ENCODE data around the gene AGGF1. TPM values are rescaled to one million over a fixed set of nuclear protein-coding genes. Genes with fewer than 3 reads are reported as not detected.

Gene AGGF1
- 12.0 TPM for total RNA-seq

GRCh38 chr5:77030097-77031071 lies at the start of gene AGGF1:
Gene AGGF1 (plus strand): TSS chr5:77030404. CDS start chr5:77030767, 363 bp downstream.
- H3K27ac ChIP-seq = peak within 1 kb of the TSS; percentile 88
- H3K9me3 ChIP-seq = no peaks in the 10 kb centered on the region
- intact Hi-C loops (cut with DNase I) = no loop called here
- H3K27me3 ChIP-seq = no peaks in the 10 kb centered on the region
- H3K36me3 ChIP-seq = peaks cover 0 to under 1% of the 10 kb centered on the region in 2 donors
- TF ChIP-seq POLR2AphosphoS5 (IDR thresholded peaks at IDR 0.05; ENCODE audit: insufficient read depth in 1 of 2, low read depth in 1 of 2) (peak; percentile 88 to 93), CTCF (IDR thresholded peaks at IDR 0.05) (no peak), POLR2A (IDR thresholded peaks at IDR 0.05) (peak in 1 of 2 donors; percentile 47)
- peak within 1 kb of the TSS; percentile 80 to 91 for H3K4me3 ChIP-seq
- peaks cover 26% of the 10 kb centered on the region for H3K4me1 ChIP-seq
- DNase-seq (ENCODE audit: extremely low spot score in 2 of 2) = peak in 1 of 2 donors; percentile 91

GRCh38 chr5:76980518-76981144 lies 49.6 kb upstream of the AGGF1 start:
- Histone ChIP-seq H3K9me3 (no peaks in the 10 kb centered on the region), H3K27me3 (no peaks in the 10 kb centered on the region), H3K4me3 (no peak overlapping the region), H3K27ac (no peak overlapping the region), H3K4me1 (no peaks in the 10 kb centered on the region), H3K36me3 (no peaks in the 10 kb centered on the region)
- intact Hi-C loops (cut with DNase I) = no loop called here
- no peak for DNase-seq (ENCODE audit: extremely low spot score in 2 of 2)
- TF ChIP-seq CTCF (IDR thresholded peaks at IDR 0.05) (no peak), POLR2AphosphoS5 (IDR thresholded peaks at IDR 0.05; ENCODE audit: insufficient read depth in 1 of 2, low read depth in 1 of 2) (no peak), POLR2A (IDR thresholded peaks at IDR 0.05) (no peak)

- TF ChIP-seq POLR2A (IDR thresholded peaks at IDR 0.05) (no peak), CTCF (IDR thresholded peaks at IDR 0.05) (no peak), POLR2AphosphoS5 (IDR thresholded peaks at IDR 0.05; ENCODE audit: insufficient read depth in 1 of 2, low read depth in 1 of 2) (no peak)
- H3K36me3 ChIP-seq = no peaks in the 10 kb centered on the region
- no peak overlapping the region for H3K4me3 ChIP-seq
- no peaks in the 10 kb centered on the region for H3K4me1 ChIP-seq
- intact Hi-C loops (cut with DNase I) = no loop called here
- H3K9me3 ChIP-seq = no peaks in the 10 kb centered on the region
- no peaks in the 10 kb centered on the region for H3K27me3 ChIP-seq
- DNase-seq (ENCODE audit: extremely low spot score in 2 of 2) = no peak
- no peak overlapping the region for H3K27ac ChIP-seq
Measured at GRCh38 chr5:76982450-76982849, 47.8 kb upstream of the AGGF1 start.

- Histone ChIP-seq H3K4me3 (no peak overlapping the region), H3K9me3 (no peaks in the 10 kb centered on the region), H3K36me3 (no peaks in the 10 kb centered on the region), H3K4me1 (no peaks in the 10 kb centered on the region), H3K27me3 (no peaks in the 10 kb centered on the region), H3K27ac (no peak overlapping the region)
- DNase-seq (ENCODE audit: extremely low spot score in 2 of 2) = no peak
- intact Hi-C loops (cut with DNase I) = no loop called here
- TF ChIP-seq POLR2AphosphoS5 (IDR thresholded peaks at IDR 0.05; ENCODE audit: insufficient read depth in 1 of 2, low read depth in 1 of 2) = no peak
- no peak for TF ChIP-seq CTCF (IDR thresholded peaks at IDR 0.05)
- TF ChIP-seq POLR2A (IDR thresholded peaks at IDR 0.05) = no peak
Measured at GRCh38 chr5:76983468-76983867, 46.7 kb upstream of the AGGF1 start.

All from vagina (tissue), 2 donors.